Endothelial cell of umbilical vein (primary cell): ENCODE measurements around the gene VAPB. TPM values are rescaled to one million over a fixed set of nuclear protein-coding genes. Genes with fewer than 3 reads are reported as not detected.

Experiments
- BruUV-seq: library from RNA; stranded (reverse); fragments of 400-500 nt; replicated peaks from 2 replicates; lab custom pipeline; 2021; lab: Mats Ljungman, UMichigan
- CTCF ChIA-PET: fragments of 300-600, 350-600 bp; sonication (Branson Sonifier 250); formaldehyde crosslinking; loops from one replicate; lab custom pipeline; 2021; ENCODE audit warnings: antibody characterized with exemption, inconsistent platforms; lab: Charles Lee
- POLR2A ChIA-PET: fragments of 300-600, 350-600 bp; sonication (Branson Sonifier 250); formaldehyde crosslinking; loops from one replicate; lab custom pipeline; 2021; ENCODE audit warnings: antibody characterized with exemption, inconsistent platforms; lab: Charles Lee
- DNase-seq: peaks from one replicate; pipeline ENCODE4 v3.0.0-alpha.2; 2011; ENCODE audit warnings: low read depth, low spot score
- FAIRE-seq: peaks from 2 replicates; lab custom pipeline; 2011; peaks lifted over from hg19 to GRCh38; lab: Jason Lieb, UNC
- H2AFZ ChIP-seq: 2 replicates; pipeline ENCODE4 v1.6.0; 2012; ENCODE audit warnings: low read depth, low read length, control low read depth, inconsistent platforms
- H3K27ac ChIP-seq: 2 replicates; pipeline ENCODE4 v1.5.1; 2011; ENCODE audit warnings: low read depth, mild to moderate bottlenecking, control low read depth, low read length, moderate library complexity; ENCODE audit not compliant: insufficient read depth
- H3K27me3 ChIP-seq, 2 experiments: 2 replicates each; pipeline versions ENCODE4 v1.6.0 to v1.6.1; 2011; ENCODE audit warnings: low read length in 2 of 2, mixed read lengths in 1 of 2; ENCODE audit not compliant: control insufficient read depth in 2 of 2, insufficient read depth in 2 of 2
- H3K36me3 ChIP-seq, 2 experiments: 2 replicates in 1 of 2; 3 replicates in 1 of 2; pipeline ENCODE4 v1.5.1; 2011; ENCODE audit warnings: low read length in 2 of 2, mild to moderate bottlenecking in 1 of 2, moderate library complexity in 1 of 2; ENCODE audit not compliant: control insufficient read depth in 2 of 2, insufficient read depth in 2 of 2; ENCODE audit errors: extremely low read depth in 1 of 2
- H3K4me1 ChIP-seq: 3 replicates; pipeline ENCODE4 v1.5.1; 2011; ENCODE audit warnings: mild to moderate bottlenecking, low read length; ENCODE audit not compliant: control insufficient read depth, insufficient read depth; ENCODE audit errors: extremely low read depth
- H3K4me2 ChIP-seq: 2 replicates; pipeline ENCODE4 v1.6.1; 2011; ENCODE audit warnings: low read length, control low read depth, mixed read lengths; ENCODE audit not compliant: insufficient read depth
- H3K4me3 ChIP-seq, 3 experiments: fragments of 200-600 bp in 1 of 3; sonication (generic), shearing (Covaris generic) in 1 of 3; replicated peaks in 1 of 3; 2 replicates each; pipeline ENCODE4 v1.5.1; 2011 to 2016; ENCODE audit warnings: control low read depth in 3 of 3, low read length in 3 of 3, mild to moderate bottlenecking in 2 of 3, inconsistent platforms in 1 of 3, low read depth in 1 of 3, moderate library complexity in 1 of 3; ENCODE audit not compliant: insufficient read depth in 1 of 3
- H3K79me2 ChIP-seq: 2 replicates; pipeline ENCODE4 v1.6.0; 2012; ENCODE audit warnings: low read length, inconsistent platforms; ENCODE audit not compliant: control insufficient read depth, insufficient read depth
- H3K9ac ChIP-seq: replicated peaks from 2 replicates; pipeline ENCODE3; 2011; ENCODE audit warnings: low read length, control low read depth; ENCODE audit not compliant: insufficient read depth; ENCODE audit errors: extremely low read depth
- H3K9me1 ChIP-seq: replicated peaks from 3 replicates; pipeline ENCODE4 v1.6.0; 2011; ENCODE audit warnings: mild to moderate bottlenecking, low read length; ENCODE audit not compliant: control insufficient read depth, insufficient read depth; ENCODE audit errors: extremely low read depth
- H3K9me3 ChIP-seq: replicated peaks from 2 replicates; pipeline ENCODE4 v1.5.1; 2012; ENCODE audit warnings: low read length, inconsistent platforms; ENCODE audit not compliant: control insufficient read depth, insufficient read depth
- H4K20me1 ChIP-seq: replicated peaks from 2 replicates; pipeline ENCODE3; 2011; ENCODE audit warnings: mild to moderate bottlenecking, low read length; ENCODE audit not compliant: control insufficient read depth, insufficient read depth; ENCODE audit errors: extremely low read depth
- CTCF ChIP-seq, 2 donors: IDR thresholded peaks; 1 replicate in 1 of 2; 2 replicates in 1 of 2; pipeline ENCODE4 v1.5.1; 2011; ENCODE audit warnings: low read length in 2 of 2, mild to moderate bottlenecking in 2 of 2, moderate library complexity in 2 of 2, control low read depth in 1 of 2, inconsistent platforms in 1 of 2, low read depth in 1 of 2; ENCODE audit not compliant: insufficient read depth in 1 of 2; ENCODE audit errors: extremely low read depth in 1 of 2
- EZH2 ChIP-seq: IDR thresholded peaks from 2 replicates; pipeline ENCODE4 v1.6.1; 2012; ENCODE audit warnings: borderline replicate concordance, low read depth, mild to moderate bottlenecking, moderate library complexity, low read length, inconsistent platforms; ENCODE audit not compliant: severe bottlenecking
- FOS ChIP-seq: IDR thresholded peaks from 2 replicates; pipeline ENCODE4 v1.6.1; 2011; ENCODE audit warnings: mild to moderate bottlenecking, low read length, moderate library complexity, borderline replicate concordance; ENCODE audit not compliant: insufficient read depth
- GATA2 ChIP-seq: IDR thresholded peaks from 2 replicates; pipeline ENCODE4 v1.7.0; 2011; ENCODE audit warnings: low read depth, mild to moderate bottlenecking, moderate library complexity, mixed read lengths, low read length; ENCODE audit not compliant: insufficient read length, insufficient read depth
- JUN ChIP-seq: IDR thresholded peaks from 2 replicates; pipeline ENCODE4 v1.6.1; 2011; ENCODE audit warnings: borderline replicate concordance, low read depth; ENCODE audit not compliant: insufficient read length, insufficient read depth
- MAX ChIP-seq: IDR thresholded peaks from 2 replicates; pipeline ENCODE4 v1.6.1; 2011; ENCODE audit not compliant: insufficient read depth, insufficient read length
- MYC ChIP-seq: IDR thresholded peaks from one replicate; pipeline ENCODE4 v1.6.1; 2011; ENCODE audit warnings: mild to moderate bottlenecking, low read depth, low read length
- POLR2A ChIP-seq: IDR thresholded peaks from 2 replicates; pipeline ENCODE4 v1.6.1; 2012; ENCODE audit warnings: low read depth, mild to moderate bottlenecking, control low read depth, low read length
- POLR2AphosphoS5 ChIP-seq: IDR thresholded peaks from 2 replicates; pipeline ENCODE4 v1.6.1; 2012; ENCODE audit warnings: low read depth, mild to moderate bottlenecking, control low read depth, low read length, moderate library complexity; ENCODE audit not compliant: insufficient read depth
- dilution Hi-C: fragments of 300-500 bp; cut with MboI; formaldehyde crosslinking; loops from one replicate; pipeline ENCODE4 v1.15.0; 2019; ENCODE audit warnings: low sequenced_read_pairs; ENCODE audit not compliant: extremely low pct_ligation_motif_present
- intact Hi-C: fragments of 100-400 bp; cut with micrococcal nuclease; formaldehyde crosslinking; loops from one replicate; pipeline ENCODE4 v1.10.0; 2022
- polyA plus RNA-seq, 4 experiments: library from polyadenylated mRNA; depleted of rRNA in 3 of 4; stranded (reverse) in 3 of 4; unstranded in 1 of 4; fragments of >200 nt; gene quantifications; 2 replicates each; pipeline versions ENCODE4 v1.2.1 to v1.2.3, GENCODE V29; 2011 to 2012; ENCODE audit warnings: missing spikeins in 1 of 4
- total RNA-seq: library from RNA; stranded (reverse); gene quantifications from 2 replicates; pipeline ENCODE4 v1.2.3, GENCODE V29; 2021

Gene VAPB
- total and polyA plus RNA-seq, 2 donors (not counting 3 experiments of a cell fraction or from before 2014, with no cell fraction given), result 17.9 to 48.9 TPM

- H3K9ac ChIP-seq, result no peak overlapping the region
- no peak overlapping the region for H2AFZ ChIP-seq
- FAIRE-seq, result peak; percentile 70
- intact Hi-C loops (no loop called here), dilution Hi-C loops (no loop called here)
- no peaks in the 10 kb centered on the region for H3K9me3 ChIP-seq
- H3K36me3 ChIP-seq, result no peaks in the 10 kb centered on the region
- POLR2A ChIA-PET, result no interaction called here
- DNase-seq, result no peak
- TF ChIP-seq POLR2A, result no peak
- no peak for TF ChIP-seq EZH2
- TF ChIP-seq JUN, result no peak
- no peak for TF ChIP-seq MYC
- no peak for TF ChIP-seq FOS
- TF ChIP-seq POLR2AphosphoS5, result no peak
- no peak for TF ChIP-seq CTCF (IDR thresholded peaks at IDR 0.05; ENCODE audit: extremely low read depth in 1 of 2, insufficient read depth in 1 of 2, low read depth in 1 of 2, low read length in 2 of 2)
- TF ChIP-seq GATA2, result no peak
- TF ChIP-seq MAX, result no peak
- no TSS peak for BruUV-seq
- H3K27ac ChIP-seq, result no peak overlapping the region
- H3K9me1 ChIP-seq, result no peaks in the 10 kb centered on the region
- CTCF ChIA-PET, result interaction anchor here (1.0 kb wide), 1 partner anchor 13 kb away, joined by 3 read pairs; no protein-coding TSS in a partner anchor
- no peaks in the 10 kb centered on the region for H3K4me1 ChIP-seq
- no peaks in the 10 kb centered on the region for H3K79me2 ChIP-seq
- H3K4me3 ChIP-seq, result no peak overlapping the region
- no peak overlapping the region for H3K4me2 ChIP-seq
- H4K20me1 ChIP-seq, result no peaks in the 10 kb centered on the region
- H3K27me3 ChIP-seq, result no peaks in the 10 kb centered on the region
Observed at GRCh38 chr20:58378704-58379103, 10.3 kb upstream of the VAPB start.
